ENCODE measurements around the gene NECTIN1. TPM values are rescaled to one million over a fixed set of nuclear protein-coding genes. Genes with fewer than 3 reads are reported as not detected.

NECTIN1 gene
- total RNA-seq, 1 experiment from 2014 or later, result 23.8 TPM

DNA sequence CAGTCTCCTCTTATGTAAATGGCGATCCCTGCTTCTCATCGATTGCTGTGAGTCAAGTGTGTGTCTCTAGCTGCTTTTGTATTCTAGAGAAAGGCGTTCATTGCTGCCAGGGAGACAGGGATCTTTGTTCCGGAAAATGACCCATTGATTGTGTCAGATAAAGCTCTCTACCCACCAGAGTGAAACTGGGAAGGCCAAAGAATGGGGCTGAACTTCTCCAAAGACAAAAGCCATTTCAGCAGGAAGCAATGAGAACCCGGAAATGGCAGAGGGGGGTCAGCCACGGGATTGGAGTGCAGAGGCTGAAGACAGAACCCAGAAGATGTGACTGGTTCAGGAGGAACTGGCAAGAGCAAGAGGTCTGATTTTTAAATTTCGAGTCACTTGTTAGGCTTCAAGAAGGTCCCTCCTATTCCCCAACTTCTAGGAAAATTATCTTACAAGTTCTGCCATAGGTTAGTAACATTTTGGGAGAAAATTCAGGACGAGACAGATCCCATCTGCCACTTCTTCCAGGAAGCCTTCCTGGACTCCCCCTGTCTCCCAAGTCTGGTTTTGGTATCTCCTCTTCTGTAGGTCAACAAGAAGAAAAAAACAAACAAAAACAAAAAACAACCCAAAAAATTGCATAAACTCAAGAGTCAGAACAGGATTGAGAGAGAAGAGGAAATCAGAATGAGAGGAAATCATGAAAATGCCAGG is 110.6 kb downstream of the NECTIN1 start:
- Histone ChIP-seq H3K4me3 (replicated peaks in 1 of 2; ENCODE audit: low read depth in 1 of 2, low read length in 2 of 2) (no peak overlapping the region), H3K36me3 (ENCODE audit: control insufficient read depth in 1 of 2, insufficient read depth in 2 of 2, low read length in 2 of 2) (no peaks in the 10 kb centered on the region), H4K20me1 (ENCODE audit: insufficient read depth) (no peaks in the 10 kb centered on the region), H3K27ac (ENCODE audit: low read depth, low read length) (no peak overlapping the region), H3K9me2 (ENCODE audit: insufficient read depth) (no peaks in the 10 kb centered on the region), H2AFZ (ENCODE audit: low read depth, low read length, poor library complexity, severe bottlenecking) (no peak overlapping the region), H3K4me2 (ENCODE audit: low read length) (no peak overlapping the region), H3K9me3 (ENCODE audit: control insufficient read depth in 1 of 2, insufficient read depth in 1 of 2, low read depth in 1 of 2, low read length in 2 of 2) (no peaks in the 10 kb centered on the region), H3K79me2 (ENCODE audit: insufficient read depth, low read length) (no peaks in the 10 kb centered on the region), H3K9ac (ENCODE audit: low read length) (no peak overlapping the region), H3K4me1 (ENCODE audit: control insufficient read depth in 1 of 2, insufficient read depth in 2 of 2, low read length in 2 of 2) (peaks cover 8 to 17% of the 10 kb centered on the region in 2 experiments), H3K27me3 (ENCODE audit: insufficient read depth, low read length) (no peaks in the 10 kb centered on the region)
- CTCF ChIA-PET, result interaction anchor here (1.3 kb wide), 1 partner anchor 24 kb away, joined by 4 read pairs; no protein-coding TSS in a partner anchor
- RAD21 ChIA-PET (ENCODE audit: low non-redundant PET in 1 of 2, low total read pairs in 2 of 2, uncharacterized antibody in 2 of 2, unreplicated experiment in 2 of 2), result no interaction called here
- intact Hi-C loops (cut with micrococcal nuclease), result no loop called here
- no peak for ATAC-seq
- POLR2A ChIA-PET, result no interaction called here
- no TSS peak for BruUV-seq (replicated peaks)
- no peak for DNase-seq (ENCODE audit: low read depth, low spot score)
- TF ChIP-seq ZFX (IDR thresholded peaks at IDR 0.05) (no peak), EGR1 (IDR thresholded peaks at IDR 0.05; ENCODE audit: low read depth) (no peak), CBX3 (IDR thresholded peaks at IDR 0.05; ENCODE audit: low read depth) (no peak), SRF (IDR thresholded peaks at IDR 0.05; ENCODE audit: low read depth) (no peak), FOSL1 (IDR thresholded peaks at IDR 0.05; ENCODE audit: low read depth) (no peak)

DNA sequence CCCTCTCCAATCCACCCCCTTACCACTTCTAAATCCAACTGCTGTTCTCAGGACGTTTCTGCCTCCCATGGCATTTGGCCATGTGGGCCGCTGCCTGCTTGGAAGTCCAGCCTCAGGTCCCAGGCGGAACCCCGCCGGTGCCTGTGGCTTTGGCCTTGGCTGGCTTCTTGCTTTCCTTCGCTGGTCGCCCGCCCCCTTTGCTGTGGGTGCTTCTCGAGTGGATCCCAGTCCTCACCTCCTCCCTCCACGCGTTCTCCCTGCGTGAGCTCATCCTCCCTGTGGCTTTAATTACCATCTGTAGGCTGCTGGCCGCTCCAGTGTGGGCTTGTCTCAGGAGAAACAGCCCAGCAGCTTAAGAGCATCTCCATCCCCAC is 111.7 kb downstream of the NECTIN1 start:
- Histone ChIP-seq H4K20me1 (ENCODE audit: insufficient read depth) (no peaks in the 10 kb centered on the region), H3K9me2 (ENCODE audit: insufficient read depth) (no peaks in the 10 kb centered on the region), H3K79me2 (ENCODE audit: insufficient read depth, low read length) (no peaks in the 10 kb centered on the region), H3K4me2 (ENCODE audit: low read length) (no peak overlapping the region), H3K9me3 (ENCODE audit: control insufficient read depth in 1 of 2, insufficient read depth in 1 of 2, low read depth in 1 of 2, low read length in 2 of 2) (no peaks in the 10 kb centered on the region), H3K27me3 (ENCODE audit: insufficient read depth, low read length) (no peaks in the 10 kb centered on the region), H3K36me3 (ENCODE audit: control insufficient read depth in 1 of 2, insufficient read depth in 2 of 2, low read length in 2 of 2) (no peaks in the 10 kb centered on the region), H2AFZ (ENCODE audit: low read depth, low read length, poor library complexity, severe bottlenecking) (no peak overlapping the region), H3K9ac (ENCODE audit: low read length) (no peak overlapping the region), H3K4me3 (replicated peaks in 1 of 2; ENCODE audit: low read depth in 1 of 2, low read length in 2 of 2) (no peak overlapping the region), H3K4me1 (ENCODE audit: control insufficient read depth in 1 of 2, insufficient read depth in 2 of 2, low read length in 2 of 2) (peaks cover 8 to 17% of the 10 kb centered on the region in 2 experiments), H3K27ac (ENCODE audit: low read depth, low read length) (no peak overlapping the region)
- TF ChIP-seq CBX3 (IDR thresholded peaks at IDR 0.05; ENCODE audit: low read depth) (no peak), POLR2A (IDR thresholded peaks at IDR 0.05; ENCODE audit: borderline replicate concordance, extremely low read depth, insufficient read depth, insufficient read length) (no peak), ELF1 (IDR thresholded peaks at IDR 0.05; ENCODE audit: borderline replicate concordance, low read depth) (no peak), TCF7L2 (IDR thresholded peaks at IDR 0.05; ENCODE audit: borderline replicate concordance, extremely low read depth, insufficient read depth, insufficient read length) (no peak), EZH2 (IDR thresholded peaks at IDR 0.05) (no peak), FOSL1 (IDR thresholded peaks at IDR 0.05; ENCODE audit: low read depth) (no peak), CEBPB (IDR thresholded peaks at IDR 0.05; ENCODE audit: low read depth) (no peak), ZFX (IDR thresholded peaks at IDR 0.05) (no peak), EGR1 (IDR thresholded peaks at IDR 0.05; ENCODE audit: low read depth) (no peak), POLR2AphosphoS5 (IDR thresholded peaks at IDR 0.05; ENCODE audit: low read depth, low read length) (no peak), JUND (IDR thresholded peaks at IDR 0.05) (no peak)
- TF ChIP-seq, protein P1, sequence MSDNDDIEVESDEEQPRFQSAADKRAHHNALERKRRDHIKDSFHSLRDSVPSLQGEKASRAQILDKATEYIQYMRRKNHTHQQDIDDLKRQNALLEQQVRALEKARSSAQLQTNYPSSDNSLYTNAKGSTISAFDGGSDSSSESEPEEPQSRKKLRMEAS (IDR thresholded peaks at IDR 0.05), result no peak
- TF ChIP-seq, protein P2, sequence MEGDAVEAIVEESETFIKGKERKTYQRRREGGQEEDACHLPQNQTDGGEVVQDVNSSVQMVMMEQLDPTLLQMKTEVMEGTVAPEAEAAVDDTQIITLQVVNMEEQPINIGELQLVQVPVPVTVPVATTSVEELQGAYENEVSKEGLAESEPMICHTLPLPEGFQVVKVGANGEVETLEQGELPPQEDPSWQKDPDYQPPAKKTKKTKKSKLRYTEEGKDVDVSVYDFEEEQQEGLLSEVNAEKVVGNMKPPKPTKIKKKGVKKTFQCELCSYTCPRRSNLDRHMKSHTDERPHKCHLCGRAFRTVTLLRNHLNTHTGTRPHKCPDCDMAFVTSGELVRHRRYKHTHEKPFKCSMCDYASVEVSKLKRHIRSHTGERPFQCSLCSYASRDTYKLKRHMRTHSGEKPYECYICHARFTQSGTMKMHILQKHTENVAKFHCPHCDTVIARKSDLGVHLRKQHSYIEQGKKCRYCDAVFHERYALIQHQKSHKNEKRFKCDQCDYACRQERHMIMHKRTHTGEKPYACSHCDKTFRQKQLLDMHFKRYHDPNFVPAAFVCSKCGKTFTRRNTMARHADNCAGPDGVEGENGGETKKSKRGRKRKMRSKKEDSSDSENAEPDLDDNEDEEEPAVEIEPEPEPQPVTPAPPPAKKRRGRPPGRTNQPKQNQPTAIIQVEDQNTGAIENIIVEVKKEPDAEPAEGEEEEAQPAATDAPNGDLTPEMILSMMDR (IDR thresholded peaks at IDR 0.05 in 2 of 3, conservative IDR thresholded peaks at IDR 0.05 in 1 of 3; ENCODE audit: borderline replicate concordance in 1 of 3, insufficient read depth in 1 of 3, low read depth in 2 of 3, low read length in 2 of 3), result no peak
- TF ChIP-seq, protein P3, sequence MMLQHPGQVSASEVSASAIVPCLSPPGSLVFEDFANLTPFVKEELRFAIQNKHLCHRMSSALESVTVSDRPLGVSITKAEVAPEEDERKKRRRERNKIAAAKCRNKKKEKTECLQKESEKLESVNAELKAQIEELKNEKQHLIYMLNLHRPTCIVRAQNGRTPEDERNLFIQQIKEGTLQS (IDR thresholded peaks at IDR 0.05), result no peak
- no peak for ATAC-seq
- intact Hi-C loops (cut with micrococcal nuclease), result no loop called here
- ChIA-PET CTCF (interaction anchor here (1.4 kb wide), 1 partner anchor 33 kb away, joined by 3 read pairs; no protein-coding TSS in a partner anchor), RAD21 (ENCODE audit: low non-redundant PET in 1 of 2, low total read pairs in 2 of 2, uncharacterized antibody in 2 of 2, unreplicated experiment in 2 of 2) (no interaction called here), POLR2A (no interaction called here)
- DNase-seq (ENCODE audit: low read depth, low spot score), result no peak
- no TSS peak for BruUV-seq (replicated peaks)

All from HCT116 (cell line).